ENCODE results near the gene SNX25.

The SNX25 gene

DNA sequence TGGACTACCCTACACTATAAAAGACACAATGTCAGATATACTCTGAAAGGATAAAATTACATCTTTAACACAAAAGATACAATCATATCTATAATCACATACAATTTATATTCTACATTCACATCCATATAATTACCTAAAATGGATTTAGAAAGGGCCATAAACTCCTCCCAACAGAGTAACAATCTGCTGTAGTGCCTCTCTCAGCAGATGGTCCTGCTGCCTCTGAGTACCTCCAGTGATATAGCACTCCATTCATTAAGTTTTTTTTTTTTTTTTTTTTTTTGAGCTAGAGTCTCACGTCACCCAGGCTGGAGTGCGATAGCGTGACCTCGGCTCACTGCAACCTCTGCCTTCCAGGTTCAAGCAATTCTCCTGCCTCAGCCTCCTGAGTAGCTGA is 194.6 kb downstream of the SNX25 start:
- no peak for DNase-seq

DNA sequence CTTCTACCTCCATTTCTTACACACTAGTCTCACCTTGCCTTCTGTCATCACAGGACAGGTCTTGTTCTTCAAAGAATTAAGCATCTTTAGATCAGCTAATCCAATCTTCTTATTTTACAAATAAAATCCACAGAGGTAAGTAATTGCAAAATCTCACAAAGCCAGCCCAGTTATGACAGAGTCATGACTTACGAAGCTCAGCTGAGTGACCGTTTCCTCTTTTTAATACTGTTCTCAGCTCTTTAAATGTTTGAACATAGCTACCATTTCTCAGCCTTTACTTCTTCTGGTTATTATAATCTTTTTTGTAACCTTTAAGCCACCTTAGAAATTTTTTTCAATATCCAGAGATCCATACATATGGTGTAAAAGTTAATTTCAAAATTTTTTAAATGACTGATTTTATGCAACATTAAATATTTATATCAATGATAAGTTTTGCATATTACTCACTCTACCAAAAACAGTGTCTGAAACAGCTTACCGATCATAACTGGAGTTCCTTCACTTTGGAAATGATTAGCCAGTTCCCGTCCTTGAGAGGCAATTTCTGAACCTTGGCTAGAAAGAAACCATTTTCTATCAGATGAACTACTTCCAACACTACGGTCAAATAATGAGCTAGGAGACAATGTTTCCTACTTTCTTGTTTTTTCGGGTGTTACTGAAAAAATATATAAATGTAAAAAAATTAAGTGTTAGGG is 196.1 kb downstream of the SNX25 start:
- no peak for DNase-seq

DNA sequence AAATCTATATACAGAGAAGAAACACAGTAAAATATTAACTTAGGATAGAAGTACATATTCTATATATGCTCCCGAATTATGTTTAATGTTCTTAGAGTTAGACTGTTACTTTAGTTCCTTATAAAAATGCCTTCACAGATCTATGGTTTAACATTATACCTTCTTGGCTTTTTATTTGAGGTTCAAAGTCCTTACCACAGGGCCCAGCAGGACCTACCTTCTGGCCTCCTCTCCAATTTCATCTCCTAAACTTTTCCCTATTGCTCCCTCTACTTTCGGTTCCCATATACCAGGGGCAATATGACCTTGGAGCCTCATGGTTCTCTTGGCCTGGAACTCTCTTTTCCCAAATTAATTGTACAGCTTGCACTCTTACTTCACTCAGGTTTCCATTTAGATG is 199.0 kb downstream of the SNX25 start:
- DNase-seq, result no peak

- DNase-seq, result no peak
These were observed 202.5 kb downstream of the SNX25 start for GRCh38 chr4:185411849-185412248.

- no peak for DNase-seq
These were observed 203.0 kb downstream of the SNX25 start for GRCh38 chr4:185412412-185412811.

All from hypothalamus (tissue), 51 donors.